Measurements from ENCODE around the gene PLD2.

Gene PLD2

DNA sequence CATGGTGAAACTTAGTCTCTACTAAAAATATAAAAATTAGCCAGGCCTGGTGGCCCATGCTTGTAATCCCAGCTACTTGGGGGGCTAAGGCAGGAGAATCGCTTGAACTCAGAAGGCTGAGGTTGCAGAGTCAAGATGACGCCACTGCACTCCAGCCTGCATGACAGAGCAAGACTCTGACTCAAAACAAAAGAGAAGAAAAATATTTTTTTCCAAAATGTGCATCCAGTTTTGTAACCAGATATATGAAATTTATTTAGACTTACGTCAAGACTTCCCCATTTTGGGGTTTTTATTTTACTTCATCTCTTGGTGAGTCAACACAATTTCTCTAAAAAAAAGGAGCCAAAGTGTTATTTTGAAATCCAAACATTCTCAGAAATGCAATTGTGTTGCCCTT lies 40.8 kb upstream of the PLD2 start:
- DNase-seq: no peak
- Histone ChIP-seq H3K36me3 (replicated peaks; ENCODE audit: insufficient read depth, low read length) (no peaks in the 10 kb centered on the region), H3K4me2 (ENCODE audit: low read depth, low read length) (no peak overlapping the region), H3K4me1 (ENCODE audit: low read length) (no peaks in the 10 kb centered on the region), H3K9me2 (replicated peaks; ENCODE audit: insufficient read depth, low read length) (no peaks in the 10 kb centered on the region), H4K20me1 (ENCODE audit: insufficient read depth, low read length) (no peaks in the 10 kb centered on the region), H3K4me3 (ENCODE audit: low read length) (no peak overlapping the region), H2AFZ (ENCODE audit: low read length) (no peak overlapping the region), H3K79me2 (ENCODE audit: low read length) (no peaks in the 10 kb centered on the region), H3K27me3 (replicated peaks; ENCODE audit: insufficient read depth, low read length) (no peaks in the 10 kb centered on the region), H3K27ac (ENCODE audit: low read length) (no peak overlapping the region), H3F3A (ENCODE audit: insufficient read depth, low read length) (no peaks in the 10 kb centered on the region), H3K9ac (ENCODE audit: low read length) (no peak overlapping the region), H3K9me3 (replicated peaks; ENCODE audit: insufficient read depth, low read length) (no peaks in the 10 kb centered on the region)
- TF ChIP-seq EZH2phosphoT487 (IDR thresholded peaks at IDR 0.05; ENCODE audit: low read length): no peak
- no peak for TF ChIP-seq EZH2 (optimal IDR thresholded peaks at IDR 0.05; ENCODE audit: low read depth, low read length)
- TF ChIP-seq, protein P1, sequence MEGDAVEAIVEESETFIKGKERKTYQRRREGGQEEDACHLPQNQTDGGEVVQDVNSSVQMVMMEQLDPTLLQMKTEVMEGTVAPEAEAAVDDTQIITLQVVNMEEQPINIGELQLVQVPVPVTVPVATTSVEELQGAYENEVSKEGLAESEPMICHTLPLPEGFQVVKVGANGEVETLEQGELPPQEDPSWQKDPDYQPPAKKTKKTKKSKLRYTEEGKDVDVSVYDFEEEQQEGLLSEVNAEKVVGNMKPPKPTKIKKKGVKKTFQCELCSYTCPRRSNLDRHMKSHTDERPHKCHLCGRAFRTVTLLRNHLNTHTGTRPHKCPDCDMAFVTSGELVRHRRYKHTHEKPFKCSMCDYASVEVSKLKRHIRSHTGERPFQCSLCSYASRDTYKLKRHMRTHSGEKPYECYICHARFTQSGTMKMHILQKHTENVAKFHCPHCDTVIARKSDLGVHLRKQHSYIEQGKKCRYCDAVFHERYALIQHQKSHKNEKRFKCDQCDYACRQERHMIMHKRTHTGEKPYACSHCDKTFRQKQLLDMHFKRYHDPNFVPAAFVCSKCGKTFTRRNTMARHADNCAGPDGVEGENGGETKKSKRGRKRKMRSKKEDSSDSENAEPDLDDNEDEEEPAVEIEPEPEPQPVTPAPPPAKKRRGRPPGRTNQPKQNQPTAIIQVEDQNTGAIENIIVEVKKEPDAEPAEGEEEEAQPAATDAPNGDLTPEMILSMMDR (IDR thresholded peaks at IDR 0.05; ENCODE audit: low read length): no peak

GRCh38 chr17:4766723-4767122 lies 40.2 kb upstream of the PLD2 start:
- H3K4me1 ChIP-seq (ENCODE audit: low read length): no peaks in the 10 kb centered on the region
- H3K4me3 ChIP-seq (ENCODE audit: low read length): no peak overlapping the region
- no peaks in the 10 kb centered on the region for H3K79me2 ChIP-seq (ENCODE audit: low read length)
- H3K9ac ChIP-seq (ENCODE audit: low read length): no peak overlapping the region
- H2AFZ ChIP-seq (ENCODE audit: low read length): no peak overlapping the region
- H3K4me2 ChIP-seq (ENCODE audit: low read depth, low read length): no peak overlapping the region
- no peak for DNase-seq
- H3K27ac ChIP-seq (ENCODE audit: low read length): no peak overlapping the region
- no peaks in the 10 kb centered on the region for H3K9me2 ChIP-seq (replicated peaks; ENCODE audit: insufficient read depth, low read length)
- no peaks in the 10 kb centered on the region for H3F3A ChIP-seq (ENCODE audit: insufficient read depth, low read length)
- H3K9me3 ChIP-seq (replicated peaks; ENCODE audit: insufficient read depth, low read length): no peaks in the 10 kb centered on the region
- peaks cover 2% of the 10 kb centered on the region; the same call in 1 of the 2 replicates for H3K27me3 ChIP-seq (replicated peaks; ENCODE audit: insufficient read depth, low read length)
- TF ChIP-seq, protein P1 (IDR thresholded peaks at IDR 0.05; ENCODE audit: low read length): no peak
- TF ChIP-seq EZH2phosphoT487 (IDR thresholded peaks at IDR 0.05; ENCODE audit: low read length) (no peak), EZH2 (optimal IDR thresholded peaks at IDR 0.05; ENCODE audit: low read depth, low read length) (no peak)
- no peaks in the 10 kb centered on the region for H4K20me1 ChIP-seq (ENCODE audit: insufficient read depth, low read length)
- no peaks in the 10 kb centered on the region for H3K36me3 ChIP-seq (replicated peaks; ENCODE audit: insufficient read depth, low read length)

GRCh38 chr17:4768298-4768697 lies 38.7 kb upstream of the PLD2 start:
- no peaks in the 10 kb centered on the region for H3K36me3 ChIP-seq (replicated peaks; ENCODE audit: insufficient read depth, low read length)
- H4K20me1 ChIP-seq (ENCODE audit: insufficient read depth, low read length): no peaks in the 10 kb centered on the region
- H2AFZ ChIP-seq (ENCODE audit: low read length): no peak overlapping the region
- TF ChIP-seq EZH2 (optimal IDR thresholded peaks at IDR 0.05; ENCODE audit: low read depth, low read length) (no peak), EZH2phosphoT487 (IDR thresholded peaks at IDR 0.05; ENCODE audit: low read length) (no peak)
- TF ChIP-seq, protein P1 (IDR thresholded peaks at IDR 0.05; ENCODE audit: low read length): no peak
- H3K27me3 ChIP-seq (replicated peaks; ENCODE audit: insufficient read depth, low read length): peaks cover 14% of the 10 kb centered on the region
- no peaks in the 10 kb centered on the region for H3K9me2 ChIP-seq (replicated peaks; ENCODE audit: insufficient read depth, low read length)
- DNase-seq: no peak
- no peaks in the 10 kb centered on the region for H3K79me2 ChIP-seq (ENCODE audit: low read length)
- H3K9ac ChIP-seq (ENCODE audit: low read length): no peak overlapping the region
- H3K27ac ChIP-seq (ENCODE audit: low read length): no peak overlapping the region
- no peak overlapping the region for H3K4me3 ChIP-seq (ENCODE audit: low read length)
- H3K4me1 ChIP-seq (ENCODE audit: low read length): no peaks in the 10 kb centered on the region
- H3F3A ChIP-seq (ENCODE audit: insufficient read depth, low read length): no peaks in the 10 kb centered on the region
- no peaks in the 10 kb centered on the region for H3K9me3 ChIP-seq (replicated peaks; ENCODE audit: insufficient read depth, low read length)
- H3K4me2 ChIP-seq (ENCODE audit: low read depth, low read length): no peak overlapping the region
